Caco-2 (cell line): ENCODE results near the gene PGD. TPM values are rescaled to one million over a fixed set of nuclear protein-coding genes. Genes with fewer than 3 reads are reported as not detected.

ENCODE experiments used
- BruUV-seq: library from RNA; stranded (reverse); fragments of 400-500 nt; replicated peaks from 2 replicates; lab custom pipeline; 2021; lab: Mats Ljungman, UMichigan
- CTCF ChIA-PET: fragments of 300-600 bp; sonication (Branson Sonifier 250); formaldehyde crosslinking; loops from one replicate; lab custom pipeline; 2022; ENCODE audit warnings: antibody characterized with exemption; lab: Charles Lee
- POLR2A ChIA-PET: fragments of 300-600 bp; sonication (Branson Sonifier 250); formaldehyde crosslinking; loops from one replicate; lab custom pipeline; 2022; ENCODE audit warnings: antibody characterized with exemption; lab: Charles Lee
- DNase-seq, 2 experiments: peaks; one replicate each; pipeline versions ENCODE4 v3.0.0 to v3.0.0-alpha.2; 2020 to 2022
- H3K27me3 ChIP-seq: replicated peaks from 2 replicates; pipeline ENCODE4 v1.6.0; 2011; ENCODE audit warnings: low read length; ENCODE audit not compliant: control insufficient read depth, insufficient read depth
- H3K36me3 ChIP-seq: 2 replicates; pipeline ENCODE4 v1.5.1; 2011; ENCODE audit warnings: low read length; ENCODE audit not compliant: control insufficient read depth, insufficient read depth
- H3K4me1 ChIP-seq: fragments of 250-450 bp; sonication (Bioruptor Pico); 2 replicates; pipeline ENCODE4 v1.5.1; 2020; ENCODE audit warnings: mild to moderate bottlenecking
- H3K4me3 ChIP-seq: 2 replicates; pipeline ENCODE4 v1.5.1; 2011; ENCODE audit warnings: low read depth, mild to moderate bottlenecking, control low read depth, low read length
- H3K9me3 ChIP-seq: fragments of 250-450 bp; sonication (Bioruptor Pico); 2 replicates; pipeline ENCODE4 v1.5.1; 2020; ENCODE audit warnings: mild to moderate bottlenecking, moderate library complexity
- H3K27ac Mint-ChIP-seq: one replicate; pipeline ENCODE4 v1.8.0; 2022; ENCODE audit warnings: mixed read lengths; ENCODE audit not compliant: unreplicated experiment
- H3K27me3 Mint-ChIP-seq: one replicate; pipeline ENCODE4 v1.8.0; 2022; ENCODE audit warnings: mixed read lengths; ENCODE audit not compliant: insufficient read depth, unreplicated experiment
- H3K36me3 Mint-ChIP-seq: one replicate; pipeline ENCODE4 v1.8.0; 2022; ENCODE audit warnings: mild to moderate bottlenecking, mixed read lengths; ENCODE audit not compliant: insufficient read depth, unreplicated experiment
- H3K4me1 Mint-ChIP-seq: one replicate; pipeline ENCODE4 v1.8.0; 2022; ENCODE audit warnings: low read depth, mixed read lengths; ENCODE audit not compliant: unreplicated experiment
- H3K4me3 Mint-ChIP-seq: one replicate; pipeline ENCODE4 v1.8.0; 2022; ENCODE audit warnings: mild to moderate bottlenecking, moderate library complexity, mixed read lengths; ENCODE audit not compliant: unreplicated experiment
- H3K9me3 Mint-ChIP-seq: one replicate; pipeline ENCODE4 v1.8.0; 2022; ENCODE audit warnings: mixed read lengths; ENCODE audit not compliant: unreplicated experiment
- CTCF ChIP-seq, 2 experiments: fragments of 200-600 bp in 1 of 2; IDR thresholded peaks; 1 replicate in 1 of 2; 2 replicates in 1 of 2; pipeline versions ENCODE4 v1.5.1 to v1.8.0; 2011 to 2022; ENCODE audit warnings: antibody characterized with exemption in 1 of 2, control low read depth in 1 of 2, inconsistent platforms in 1 of 2, low read depth in 1 of 2, low read length in 1 of 2, mild to moderate bottlenecking in 1 of 2, moderate library complexity in 1 of 2; ENCODE audit not compliant: insufficient read depth in 1 of 2, severe bottlenecking in 1 of 2, unreplicated experiment in 1 of 2
- intact Hi-C: fragments of 100-400 bp; cut with micrococcal nuclease; formaldehyde crosslinking; loops from one replicate; pipeline ENCODE4 v1.10.0; 2022; ENCODE audit not compliant: unreplicated experiment
- total RNA-seq: library from RNA; stranded (reverse); gene quantifications from 2 replicates; pipeline ENCODE4 v1.2.3, GENCODE V29; 2022

Gene PGD
- total RNA-seq, 1 experiment from 2014 or later: 215 TPM

GRCh38 chr1:10379101-10379620 lies 19.7 kb upstream of the PGD start:
- TF ChIP-seq CTCF (IDR thresholded peaks at IDR 0.05; ENCODE audit: insufficient read depth in 1 of 2, low read depth in 1 of 2, low read length in 1 of 2, severe bottlenecking in 1 of 2, unreplicated experiment in 1 of 2): no peak
- Mint-ChIP-seq H3K4me3 (no peak overlapping the region), H3K9me3 (no peaks in the 10 kb centered on the region), H3K27me3 (no peaks in the 10 kb centered on the region), H3K27ac (no peak overlapping the region), H3K36me3 (peaks cover 40% of the 10 kb centered on the region), H3K4me1 (no peaks in the 10 kb centered on the region)
- H3K27me3 ChIP-seq: no peaks in the 10 kb centered on the region
- intact Hi-C loops: no loop called here
- H3K4me3 ChIP-seq: no peak overlapping the region
- no peaks in the 10 kb centered on the region for H3K4me1 ChIP-seq
- H3K36me3 ChIP-seq: peaks cover 4% of the 10 kb centered on the region
- H3K9me3 ChIP-seq: no peaks in the 10 kb centered on the region
- ChIA-PET POLR2A (no interaction called here), CTCF (interaction anchor here (0.9 kb wide), 1 partner anchor 50 kb away, joined by 3 read pairs; no protein-coding TSS in a partner anchor)
- BruUV-seq: no TSS peak
- DNase-seq: no peak

- DNase-seq: no peak
- peaks cover 35% of the 10 kb centered on the region for H3K36me3 Mint-ChIP-seq
- no peaks in the 10 kb centered on the region for H3K27me3 ChIP-seq
- H3K4me1 Mint-ChIP-seq: no peaks in the 10 kb centered on the region
- no peak overlapping the region for H3K4me3 Mint-ChIP-seq
- H3K27me3 Mint-ChIP-seq: no peaks in the 10 kb centered on the region
- H3K9me3 Mint-ChIP-seq: no peaks in the 10 kb centered on the region
- TF ChIP-seq CTCF (IDR thresholded peaks at IDR 0.05; ENCODE audit: insufficient read depth in 1 of 2, low read depth in 1 of 2, low read length in 1 of 2, severe bottlenecking in 1 of 2, unreplicated experiment in 1 of 2): no peak
- H3K36me3 ChIP-seq: peaks cover 4% of the 10 kb centered on the region
- no TSS peak for BruUV-seq
- no peaks in the 10 kb centered on the region for H3K4me1 ChIP-seq
- H3K27ac Mint-ChIP-seq: no peak overlapping the region
- intact Hi-C loops: no loop called here
- H3K9me3 ChIP-seq: no peaks in the 10 kb centered on the region
- ChIA-PET CTCF (no interaction called here), POLR2A (no interaction called here)
- no peak overlapping the region for H3K4me3 ChIP-seq
Measured at GRCh38 chr1:10379676-10380075, 19.2 kb upstream of the PGD start.

- H3K4me1 ChIP-seq: no peaks in the 10 kb centered on the region
- no peaks in the 10 kb centered on the region for H3K27me3 Mint-ChIP-seq
- H3K36me3 ChIP-seq: peaks cover 4% of the 10 kb centered on the region
- BruUV-seq: TSS peak; percentile 11
- no peaks in the 10 kb centered on the region for H3K9me3 ChIP-seq
- DNase-seq: no peak
- peaks cover 27% of the 10 kb centered on the region for H3K36me3 Mint-ChIP-seq
- H3K4me3 Mint-ChIP-seq: no peak overlapping the region
- TF ChIP-seq CTCF (IDR thresholded peaks at IDR 0.05; ENCODE audit: insufficient read depth in 1 of 2, low read depth in 1 of 2, low read length in 1 of 2, severe bottlenecking in 1 of 2, unreplicated experiment in 1 of 2): no peak
- no peaks in the 10 kb centered on the region for H3K4me1 Mint-ChIP-seq
- POLR2A ChIA-PET: no interaction called here
- H3K27me3 ChIP-seq: no peaks in the 10 kb centered on the region
- no peaks in the 10 kb centered on the region for H3K9me3 Mint-ChIP-seq
- no peak overlapping the region for H3K27ac Mint-ChIP-seq
- CTCF ChIA-PET: interaction anchor here (0.6 kb wide), 1 partner anchor 14 kb away, joined by 4 read pairs; no protein-coding TSS in a partner anchor
- H3K4me3 ChIP-seq: no peak overlapping the region
- intact Hi-C loops: no loop called here
Measured at GRCh38 chr1:10380594-10381275, 18.1 kb upstream of the PGD start.
